ENCODE measurements around the gene WNT3A.

WNT3A gene

DNA sequence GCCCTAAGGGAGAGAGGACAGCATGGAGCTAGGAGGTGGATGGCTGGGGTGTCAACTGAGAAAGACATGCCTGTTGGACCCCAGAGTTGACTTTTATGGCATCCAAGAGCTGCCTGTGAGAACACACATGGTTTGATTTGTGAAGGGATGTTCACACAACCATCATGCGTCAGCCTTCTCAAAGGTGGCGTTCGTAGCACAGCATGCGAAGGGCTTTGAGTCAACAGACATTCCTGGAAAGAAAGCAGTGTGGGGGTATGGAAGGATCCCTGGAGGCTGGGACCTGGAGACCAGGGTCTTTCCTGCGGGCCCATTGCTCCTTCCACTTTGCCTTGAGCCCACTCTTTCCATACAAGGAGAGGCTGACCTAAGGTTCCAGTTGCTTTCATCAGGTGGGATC, 6.4 kb upstream of the WNT3A start:
- DNase-seq (ENCODE audit: low read depth, low spot score) = no peak
- peaks cover 22% of the 10 kb centered on the region for H3K27me3 ChIP-seq (ENCODE audit: control insufficient read depth, insufficient read depth, low read length)
- peaks cover 6% of the 10 kb centered on the region for H3K4me1 ChIP-seq (ENCODE audit: control insufficient read depth, insufficient read depth, low read length)
- no peak overlapping the region for H3K4me3 ChIP-seq (ENCODE audit: low read length)
- WGBS (ENCODE audit: insufficient coverage, insufficient read length) = no CpG with 5 or more reads among the region's 5 CpGs
- H3K36me3 ChIP-seq (ENCODE audit: control insufficient read depth, insufficient read depth, low read length) = no peaks in the 10 kb centered on the region
- H3K27ac ChIP-seq (ENCODE audit: low read length) = no peak overlapping the region
- H3K9me3 ChIP-seq (ENCODE audit: control insufficient read depth, insufficient read depth, low read length) = no peaks in the 10 kb centered on the region

DNA sequence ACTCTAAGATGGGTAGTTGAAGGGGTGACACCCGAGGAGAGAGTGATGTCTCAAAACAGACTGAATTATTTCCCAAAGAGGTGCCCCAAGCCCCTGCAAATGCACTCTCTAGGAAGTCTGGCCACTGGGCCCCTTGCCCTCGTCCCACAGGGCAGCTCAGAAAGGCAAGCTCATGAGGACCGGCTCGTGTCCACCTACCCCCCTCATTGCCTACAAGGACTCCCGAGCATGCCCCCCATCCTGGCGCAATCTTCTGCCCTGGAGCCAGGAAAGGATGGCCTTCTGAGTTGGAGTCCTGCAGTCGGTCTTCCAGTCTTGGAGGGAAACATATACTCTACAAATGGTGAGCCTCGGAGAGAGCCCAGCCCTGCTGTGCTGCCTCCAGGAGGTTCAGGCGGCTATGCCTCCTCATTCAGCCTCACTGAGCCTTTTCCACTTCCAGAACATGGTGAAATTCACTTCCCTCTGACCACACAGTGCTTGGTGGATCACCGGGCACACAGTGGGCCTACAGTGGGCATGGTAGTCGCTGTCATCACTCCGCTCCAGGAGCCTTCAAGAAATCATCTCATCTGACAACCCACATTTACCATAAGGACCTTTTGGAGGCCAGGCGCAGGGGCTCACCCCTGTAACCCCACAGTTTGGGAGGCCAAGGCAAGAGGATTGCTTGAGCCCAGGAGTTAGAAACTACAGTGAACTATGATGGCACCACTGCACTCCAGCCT, 5.8 kb upstream of the WNT3A start:
- no peak for DNase-seq (ENCODE audit: low read depth, low spot score)
- Histone ChIP-seq H3K27ac (ENCODE audit: low read length) (no peak overlapping the region), H3K36me3 (ENCODE audit: control insufficient read depth, insufficient read depth, low read length) (no peaks in the 10 kb centered on the region), H3K4me3 (ENCODE audit: low read length) (no peak overlapping the region), H3K4me1 (ENCODE audit: control insufficient read depth, insufficient read depth, low read length) (peaks cover 9% of the 10 kb centered on the region), H3K9me3 (ENCODE audit: control insufficient read depth, insufficient read depth, low read length) (no peaks in the 10 kb centered on the region), H3K27me3 (ENCODE audit: control insufficient read depth, insufficient read depth, low read length) (peaks cover 28% of the 10 kb centered on the region)
- WGBS (ENCODE audit: insufficient coverage, insufficient read length) = no CpG with 5 or more reads among the region's 13 CpGs

DNA sequence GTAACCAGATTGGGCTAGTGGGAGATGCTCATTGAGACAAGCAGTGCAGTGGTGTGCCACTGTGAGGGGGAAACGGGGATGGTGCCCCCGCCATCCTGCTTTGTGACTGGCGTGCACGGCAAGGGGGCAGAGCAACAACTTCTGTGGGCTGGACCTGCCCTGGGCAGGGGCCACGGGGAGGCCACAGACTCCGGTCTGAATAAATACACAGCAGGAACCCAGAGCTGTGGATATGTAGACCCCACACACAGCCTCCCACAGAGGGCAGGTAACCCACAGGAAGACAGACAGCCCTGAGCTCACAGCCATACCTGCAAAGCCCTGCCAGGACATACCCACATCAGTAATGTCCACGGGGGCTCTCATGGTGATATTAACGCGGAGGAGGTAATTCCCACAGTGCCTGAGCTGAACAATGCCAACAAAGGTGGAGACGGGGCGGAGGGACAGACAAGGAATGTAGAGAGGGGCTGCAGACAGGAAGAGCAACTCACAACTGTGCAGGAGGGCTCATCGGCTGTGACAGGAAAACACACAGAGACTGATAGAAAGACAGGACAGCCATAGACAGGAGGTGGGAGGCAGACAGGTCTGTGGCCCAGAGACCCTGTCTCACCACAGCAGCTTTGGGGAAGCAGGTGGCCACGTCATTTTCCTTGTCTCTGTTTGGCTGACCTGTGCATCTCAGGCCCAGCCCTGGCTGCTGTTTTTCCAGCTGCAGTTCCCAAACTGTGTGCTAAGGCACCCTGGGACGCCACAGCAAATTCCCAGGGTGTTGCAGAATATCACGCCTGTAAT, 4.9 kb upstream of the WNT3A start:
- Histone ChIP-seq H3K4me3 (ENCODE audit: low read length) (no peak overlapping the region), H3K27me3 (ENCODE audit: control insufficient read depth, insufficient read depth, low read length) (peaks cover 33% of the 10 kb centered on the region), H3K27ac (ENCODE audit: low read length) (no peak overlapping the region), H3K9me3 (ENCODE audit: control insufficient read depth, insufficient read depth, low read length) (no peaks in the 10 kb centered on the region), H3K4me1 (ENCODE audit: control insufficient read depth, insufficient read depth, low read length) (peaks cover 9% of the 10 kb centered on the region), H3K36me3 (ENCODE audit: control insufficient read depth, insufficient read depth, low read length) (no peaks in the 10 kb centered on the region)
- WGBS (ENCODE audit: insufficient coverage, insufficient read length) = no CpG with 5 or more reads among the region's 15 CpGs
- DNase-seq (ENCODE audit: low read depth, low spot score) = no peak

DNA sequence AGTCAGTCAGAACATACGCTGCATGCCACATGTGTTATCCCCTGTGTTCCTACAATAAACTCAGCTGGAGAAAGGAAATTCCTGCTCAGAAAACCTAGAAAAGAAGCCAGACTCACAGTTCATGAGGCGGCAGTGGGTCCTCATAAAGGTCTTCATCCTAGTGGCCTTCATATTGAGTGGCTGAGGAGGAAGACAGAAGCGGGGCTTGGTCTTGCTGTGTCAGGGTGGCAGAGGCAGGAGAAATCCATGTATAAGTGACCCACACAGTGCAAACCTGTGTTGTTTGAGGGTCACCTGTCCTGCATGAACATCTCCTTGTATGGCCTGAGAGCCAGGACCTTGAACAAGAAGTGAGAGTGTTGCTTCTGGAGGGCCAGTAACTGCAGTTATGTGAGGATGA, 4.0 kb upstream of the WNT3A start:
- no peak overlapping the region for H3K4me3 ChIP-seq (ENCODE audit: low read length)
- peaks cover 9% of the 10 kb centered on the region for H3K4me1 ChIP-seq (ENCODE audit: control insufficient read depth, insufficient read depth, low read length)
- H3K27me3 ChIP-seq (ENCODE audit: control insufficient read depth, insufficient read depth, low read length) = peaks cover 41% of the 10 kb centered on the region
- no peaks in the 10 kb centered on the region for H3K9me3 ChIP-seq (ENCODE audit: control insufficient read depth, insufficient read depth, low read length)
- no CpG with 5 or more reads among the region's 3 CpGs for WGBS (ENCODE audit: insufficient coverage, insufficient read length)
- no peak overlapping the region for H3K27ac ChIP-seq (ENCODE audit: low read length)
- no peak for DNase-seq (ENCODE audit: low read depth, low spot score)
- H3K36me3 ChIP-seq (ENCODE audit: control insufficient read depth, insufficient read depth, low read length) = no peaks in the 10 kb centered on the region

DNA sequence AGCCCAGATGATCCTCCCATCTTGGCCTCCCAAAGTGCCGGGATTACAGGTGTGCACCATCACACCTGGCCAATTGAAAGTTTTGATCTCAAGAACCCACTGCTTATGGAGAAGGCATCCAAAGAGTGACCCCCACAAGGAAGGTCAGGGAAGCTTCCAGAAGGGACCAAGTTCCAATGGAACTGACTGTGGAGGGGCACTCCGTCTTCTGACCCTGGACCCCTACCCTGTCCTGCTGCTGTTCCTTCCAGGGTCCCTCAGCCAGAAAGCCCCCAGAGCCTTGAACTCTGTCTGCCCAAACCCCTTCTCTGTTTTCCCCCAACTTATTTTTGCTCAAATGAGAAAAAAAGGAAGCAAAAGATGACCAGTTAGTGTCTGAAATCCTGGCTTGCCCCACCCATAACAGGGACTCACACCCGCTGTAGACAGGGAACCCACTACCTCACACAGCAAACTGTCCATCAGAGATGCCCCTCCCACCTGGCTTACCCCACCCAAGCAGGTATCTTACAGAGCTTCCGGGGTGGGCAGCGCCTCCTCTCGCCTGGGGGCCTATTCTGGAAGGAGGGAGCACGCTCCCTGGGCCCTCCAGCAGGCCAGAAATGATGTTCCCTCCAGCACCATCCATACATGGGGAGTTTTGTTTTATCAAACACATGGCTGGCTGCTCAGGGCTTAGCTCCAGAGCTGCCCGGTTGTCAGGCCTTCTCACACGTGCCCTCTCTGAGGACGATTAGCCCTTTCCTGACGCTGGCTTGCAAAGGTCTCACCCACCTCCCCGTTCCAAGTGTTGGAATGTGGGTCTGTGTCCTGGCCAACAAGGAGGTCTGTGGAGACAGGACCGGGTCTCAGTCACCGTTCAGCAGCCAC, 3.1 kb upstream of the WNT3A start:
- peaks cover 51% of the 10 kb centered on the region for H3K27me3 ChIP-seq (ENCODE audit: control insufficient read depth, insufficient read depth, low read length)
- H3K36me3 ChIP-seq (ENCODE audit: control insufficient read depth, insufficient read depth, low read length) = no peaks in the 10 kb centered on the region
- no peak overlapping the region for H3K4me3 ChIP-seq (ENCODE audit: low read length)
- H3K9me3 ChIP-seq (ENCODE audit: control insufficient read depth, insufficient read depth, low read length) = no peaks in the 10 kb centered on the region
- peaks cover 11% of the 10 kb centered on the region for H3K4me1 ChIP-seq (ENCODE audit: control insufficient read depth, insufficient read depth, low read length)
- no peak overlapping the region for H3K27ac ChIP-seq (ENCODE audit: low read length)
- no CpG with 5 or more reads among the region's 14 CpGs for WGBS (ENCODE audit: insufficient coverage, insufficient read length)
- no peak for DNase-seq (ENCODE audit: low read depth, low spot score)

DNA sequence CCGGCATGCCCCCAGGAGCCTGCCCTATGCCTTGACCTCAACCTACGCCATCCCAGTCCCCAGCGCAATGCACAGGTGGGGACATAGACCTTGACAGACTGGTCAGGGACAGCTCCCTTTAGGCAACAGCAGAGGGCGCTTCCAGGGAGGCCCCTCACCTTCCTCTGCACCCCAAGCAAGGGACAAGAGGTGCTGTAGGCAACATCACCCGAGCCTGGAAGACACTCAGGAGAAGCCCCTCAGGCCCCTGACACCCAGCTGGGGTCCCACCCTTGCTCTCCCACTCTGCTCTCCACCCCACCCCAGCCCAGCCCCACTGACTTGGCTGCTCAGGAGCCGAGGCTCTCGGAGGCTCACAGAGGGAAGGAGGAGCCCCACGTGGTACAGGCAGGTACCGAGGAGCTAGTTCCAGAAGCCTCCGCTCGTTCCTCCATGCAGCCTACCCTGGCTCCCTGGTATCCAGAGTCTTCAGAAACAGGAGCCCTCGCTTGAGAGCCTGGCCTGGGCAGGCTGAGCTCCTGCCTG, 2.4 kb upstream of the WNT3A start:
- H3K36me3 ChIP-seq (ENCODE audit: control insufficient read depth, insufficient read depth, low read length) = no peaks in the 10 kb centered on the region
- peaks cover 11% of the 10 kb centered on the region for H3K4me1 ChIP-seq (ENCODE audit: control insufficient read depth, insufficient read depth, low read length)
- no peaks in the 10 kb centered on the region for H3K9me3 ChIP-seq (ENCODE audit: control insufficient read depth, insufficient read depth, low read length)
- H3K27me3 ChIP-seq (ENCODE audit: control insufficient read depth, insufficient read depth, low read length) = peaks cover 57% of the 10 kb centered on the region
- no peak overlapping the region for H3K27ac ChIP-seq (ENCODE audit: low read length)
- DNase-seq (ENCODE audit: low read depth, low spot score) = no peak
- no peak overlapping the region for H3K4me3 ChIP-seq (ENCODE audit: low read length)
- WGBS (ENCODE audit: insufficient coverage, insufficient read length) = no CpG with 5 or more reads among the region's 12 CpGs

DNA sequence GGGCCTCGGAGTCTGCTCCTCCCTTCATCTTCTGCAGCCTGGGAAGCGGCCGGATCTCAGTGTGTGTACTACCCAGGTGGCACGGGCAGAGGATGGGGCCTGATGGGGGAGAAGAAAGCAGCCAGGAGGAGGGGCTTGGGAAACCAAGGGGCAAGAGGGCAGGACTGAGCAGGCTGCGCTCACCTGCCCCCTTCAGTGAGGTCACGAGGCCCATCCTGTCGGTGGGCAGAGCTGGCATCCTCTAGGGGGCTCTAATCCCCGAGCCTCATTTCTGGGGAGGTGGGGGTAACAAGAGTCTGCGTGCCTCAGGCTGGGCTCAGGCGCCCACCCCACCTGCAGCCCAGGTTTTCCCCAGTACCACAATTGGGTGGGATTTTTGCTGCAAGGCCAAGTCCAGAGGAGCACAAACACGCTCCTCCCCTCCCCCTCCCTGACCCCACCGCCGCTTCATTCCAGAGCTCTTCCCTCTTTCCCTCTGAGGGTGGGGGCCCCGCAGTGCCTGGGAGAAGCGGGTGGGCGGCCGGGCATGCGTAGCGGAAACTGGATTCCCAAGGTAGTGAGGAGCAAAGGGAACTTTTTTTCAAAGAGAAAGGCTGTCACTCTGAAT, 1.8 kb upstream of the WNT3A start:
- WGBS (ENCODE audit: insufficient coverage, insufficient read length) = no CpG with 5 or more reads among the region's 19 CpGs
- Histone ChIP-seq H3K27ac (ENCODE audit: low read length) (no peak overlapping the region), H3K27me3 (ENCODE audit: control insufficient read depth, insufficient read depth, low read length) (peaks cover 63% of the 10 kb centered on the region), H3K4me3 (ENCODE audit: low read length) (no peak overlapping the region), H3K4me1 (ENCODE audit: control insufficient read depth, insufficient read depth, low read length) (peaks cover 11% of the 10 kb centered on the region), H3K36me3 (ENCODE audit: control insufficient read depth, insufficient read depth, low read length) (no peaks in the 10 kb centered on the region), H3K9me3 (ENCODE audit: control insufficient read depth, insufficient read depth, low read length) (no peaks in the 10 kb centered on the region)
- no peak for DNase-seq (ENCODE audit: low read depth, low spot score)

DNA sequence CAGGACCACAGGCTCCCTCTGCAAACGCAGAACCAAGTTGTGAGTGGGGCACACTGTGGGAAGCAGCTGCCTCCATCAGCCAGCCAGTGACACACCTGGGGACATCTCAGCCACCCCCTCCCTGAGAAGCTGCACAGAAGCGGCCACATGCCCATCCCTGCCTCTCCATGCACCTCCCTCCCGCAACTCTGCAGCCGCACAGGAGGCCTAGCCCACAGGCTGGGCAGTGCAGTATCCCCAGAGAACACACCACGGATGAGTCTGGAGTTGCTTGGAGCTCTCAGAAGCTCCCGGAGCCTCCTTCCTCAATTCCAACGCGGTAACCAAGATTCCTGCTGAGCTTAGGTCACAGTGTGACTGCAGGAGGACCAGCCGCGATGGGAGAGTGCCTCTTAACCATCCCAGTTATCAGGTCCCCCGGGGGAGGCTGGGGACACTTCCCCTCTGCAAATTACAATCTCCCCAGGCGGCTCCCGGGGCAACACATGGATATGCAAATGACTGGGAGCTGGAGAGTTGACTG, 1.2 kb upstream of the WNT3A start:
- H3K9me3 ChIP-seq (ENCODE audit: control insufficient read depth, insufficient read depth, low read length) = no peaks in the 10 kb centered on the region
- 0 out of 2 replicates have a peak overlapping the region, but pooled peaks have one; percentile 7 for H3K4me3 ChIP-seq (ENCODE audit: low read length)
- WGBS (ENCODE audit: insufficient coverage, insufficient read length) = no CpG with 5 or more reads among the region's 13 CpGs
- no peak overlapping the region for H3K27ac ChIP-seq (ENCODE audit: low read length)
- DNase-seq (ENCODE audit: low read depth, low spot score) = no peak
- peaks cover 11% of the 10 kb centered on the region for H3K4me1 ChIP-seq (ENCODE audit: control insufficient read depth, insufficient read depth, low read length)
- H3K27me3 ChIP-seq (ENCODE audit: control insufficient read depth, insufficient read depth, low read length) = peaks cover 67% of the 10 kb centered on the region
- H3K36me3 ChIP-seq (ENCODE audit: control insufficient read depth, insufficient read depth, low read length) = no peaks in the 10 kb centered on the region

DNA sequence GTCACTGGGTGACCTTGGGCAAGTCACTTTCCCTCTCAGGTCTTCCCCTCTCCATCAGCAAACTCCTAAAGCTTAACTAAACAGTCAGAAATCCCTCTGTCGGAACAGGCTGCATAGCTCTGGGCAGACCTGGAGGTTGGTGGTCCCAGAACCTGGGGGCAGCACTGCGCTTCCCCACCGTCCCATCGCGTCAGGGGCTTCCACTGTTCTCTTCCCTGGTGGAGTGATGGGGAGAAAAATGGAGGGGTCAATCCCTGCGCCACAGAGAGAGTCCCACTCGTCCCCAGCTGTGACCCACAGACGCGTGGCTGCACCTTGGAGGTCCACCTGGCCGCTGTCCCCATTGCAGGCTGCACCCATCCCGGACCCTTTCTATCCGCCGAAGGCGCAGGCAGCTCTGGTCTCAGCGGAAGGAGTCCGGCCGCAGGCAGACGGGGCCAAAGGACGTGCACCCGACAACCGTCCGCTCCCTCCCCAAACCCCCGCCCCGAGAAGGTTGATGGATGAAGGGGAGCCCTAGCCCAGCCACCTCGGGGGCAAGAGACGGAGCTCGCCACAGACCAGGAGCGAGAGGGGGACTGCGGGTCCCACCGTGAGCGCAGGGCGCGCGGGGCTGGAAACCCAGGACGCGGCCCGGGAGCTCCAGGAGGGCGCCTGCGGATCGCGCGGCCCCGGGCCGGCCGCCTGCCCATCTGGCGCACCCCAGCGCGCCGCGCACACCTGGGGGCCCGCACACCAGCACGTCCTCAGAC, 588 bp upstream of the WNT3A start:
- Histone ChIP-seq H3K36me3 (ENCODE audit: control insufficient read depth, insufficient read depth, low read length) (no peaks in the 10 kb centered on the region), H3K4me1 (ENCODE audit: control insufficient read depth, insufficient read depth, low read length) (peaks cover 11% of the 10 kb centered on the region), H3K27me3 (ENCODE audit: control insufficient read depth, insufficient read depth, low read length) (peaks cover 69% of the 10 kb centered on the region), H3K9me3 (ENCODE audit: control insufficient read depth, insufficient read depth, low read length) (no peaks in the 10 kb centered on the region), H3K27ac (ENCODE audit: low read length) (no peak overlapping the region), H3K4me3 (ENCODE audit: low read length) (peak overlapping the region; percentile 25; the same call in 1 of the 2 replicates)
- DNase-seq (ENCODE audit: low read depth, low spot score) = no peak
- WGBS (ENCODE audit: insufficient coverage, insufficient read length) = no CpG with 5 or more reads among the region's 52 CpGs
